ENCODE data around the gene UCK1.

DNA sequence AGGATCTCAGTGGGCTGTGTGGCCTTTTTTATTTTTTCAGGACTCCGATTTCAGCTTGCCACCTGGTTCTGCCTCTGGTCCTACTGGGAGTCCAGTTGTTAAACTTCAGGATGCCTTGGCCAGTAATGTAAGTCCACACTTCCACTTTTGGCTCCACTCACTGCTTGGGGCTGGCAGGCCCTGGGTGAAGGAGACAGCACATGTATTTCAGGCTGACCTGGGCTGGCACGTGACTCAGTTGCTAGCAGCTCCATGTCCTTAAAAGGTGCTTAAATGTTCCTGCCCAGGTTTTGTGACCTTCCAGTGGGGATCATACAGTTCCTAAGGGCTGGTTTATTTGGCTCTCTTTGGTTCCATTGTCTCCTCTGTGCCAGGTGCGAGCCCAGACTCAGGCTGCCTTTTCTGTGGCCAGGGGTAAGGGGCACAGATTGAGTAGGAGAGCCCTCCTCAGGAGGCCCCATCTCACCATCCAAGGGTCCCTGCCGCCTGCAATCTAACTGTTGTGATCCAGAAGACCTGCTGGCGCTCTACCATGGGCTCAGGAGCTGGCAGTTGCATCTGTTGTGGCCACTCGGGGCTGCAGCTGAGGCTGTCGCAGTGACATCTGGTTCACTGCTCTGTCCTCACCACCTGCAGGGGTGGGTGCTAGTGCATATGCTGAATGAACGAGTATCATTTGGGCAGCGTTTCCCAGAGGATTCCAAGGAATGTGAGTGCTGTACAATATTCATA is 47.6 kb downstream of the UCK1 start:
- TF ChIP-seq PAX5 (IDR thresholded peaks at IDR 0.05; ENCODE audit: insufficient read depth, low read length, severe bottlenecking) (no peak), POLR2A (IDR thresholded peaks at IDR 0.05; ENCODE audit: low read depth, low read length) (no peak), TAF1 (IDR thresholded peaks at IDR 0.05; ENCODE audit: low read depth, low read length) (no peak), SPI1 (IDR thresholded peaks at IDR 0.05; ENCODE audit: low read depth, low read length) (no peak), POLR2AphosphoS5 (IDR thresholded peaks at IDR 0.05; ENCODE audit: low read depth, low read length) (no peak)

All from GM12891 (cell line).